HL-60 (cell line): ENCODE measurements around the gene IGSF8.
"Not testable (repeated sequence)": the region's sequence is repeated elsewhere in the genome, so short reads cannot be mapped to it uniquely, and the experiment has no call there.

Experiments used
- DNase-seq, 2 experiments: peaks; one replicate each; pipeline ENCODE4 v3.0.0-alpha.2; 2010 to 2020; ENCODE audit warnings: low read depth in 1 of 2, low spot score in 1 of 2
- H3K27ac ChIP-seq: fragments of 250-450 bp; sonication (Bioruptor Pico); replicated peaks from 2 replicates; pipeline ENCODE4 v1.5.1; 2020; ENCODE audit warnings: mild to moderate bottlenecking, moderate library complexity
- H3K27me3 ChIP-seq: fragments of 250-450 bp; sonication (Bioruptor Pico); 2 replicates; pipeline ENCODE4 v1.5.1; 2021; ENCODE audit warnings: mild to moderate bottlenecking, moderate library complexity; ENCODE audit not compliant: insufficient read depth, poor library complexity, severe bottlenecking
- H3K4me3 ChIP-seq: replicated peaks from 2 replicates; pipeline ENCODE4 v1.5.1; 2011; ENCODE audit warnings: mild to moderate bottlenecking, control low read depth, low read length; ENCODE audit not compliant: insufficient read depth
- GABPA ChIP-seq: IDR thresholded peaks from 2 replicates; pipeline ENCODE4 v1.6.1; 2012; ENCODE audit warnings: low read depth
- POLR2AphosphoS5 ChIP-seq: IDR thresholded peaks from 2 replicates; pipeline ENCODE4 v1.6.1; 2012; ENCODE audit warnings: low read depth
- SPI1 ChIP-seq: IDR thresholded peaks from 2 replicates; pipeline ENCODE4 v1.6.1; 2012; ENCODE audit warnings: low read depth, mild to moderate bottlenecking, borderline replicate concordance
- TF ChIP-seq, protein P1 (sequence below): IDR thresholded peaks from one replicate; pipeline ENCODE4 v1.5.1; 2011; ENCODE audit warnings: low read length, control low read depth, inconsistent platforms; ENCODE audit not compliant: insufficient read depth
- TF ChIP-seq, protein P2 (sequence below): IDR thresholded peaks from 2 replicates; pipeline ENCODE4 v1.6.1; 2012; ENCODE audit warnings: low read depth; ENCODE audit not compliant: insufficient replicate concordance

The IGSF8 gene

DNA sequence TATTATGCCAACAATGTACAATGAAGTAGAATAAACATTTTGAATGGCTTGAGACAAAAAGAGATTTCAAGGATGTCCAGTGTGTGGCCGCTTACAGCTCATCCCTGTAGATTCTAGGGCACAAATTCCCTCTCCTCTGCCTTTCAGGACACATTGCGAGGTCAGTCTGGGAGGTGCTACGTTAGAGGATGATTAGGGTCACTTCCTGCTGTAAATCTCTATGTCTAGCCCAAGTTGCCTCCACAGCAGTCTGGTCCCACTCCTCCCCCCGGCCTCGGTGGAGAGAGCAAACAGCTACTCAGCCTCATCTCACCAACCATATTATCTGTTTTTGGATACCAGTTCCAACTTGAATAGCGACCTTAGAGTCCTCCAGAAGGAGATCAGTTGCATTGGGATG, 45.5 kb downstream of the IGSF8 start:
- Histone ChIP-seq H3K27ac (no peak overlapping the region), H3K4me3 (no peak overlapping the region), H3K27me3 (peaks cover 15% of the 10 kb centered on the region)
- DNase-seq = no peak
- TF ChIP-seq SPI1 = no peak
- no peak for TF ChIP-seq GABPA
- no peak for TF ChIP-seq POLR2AphosphoS5
- TF ChIP-seq, protein P1, sequence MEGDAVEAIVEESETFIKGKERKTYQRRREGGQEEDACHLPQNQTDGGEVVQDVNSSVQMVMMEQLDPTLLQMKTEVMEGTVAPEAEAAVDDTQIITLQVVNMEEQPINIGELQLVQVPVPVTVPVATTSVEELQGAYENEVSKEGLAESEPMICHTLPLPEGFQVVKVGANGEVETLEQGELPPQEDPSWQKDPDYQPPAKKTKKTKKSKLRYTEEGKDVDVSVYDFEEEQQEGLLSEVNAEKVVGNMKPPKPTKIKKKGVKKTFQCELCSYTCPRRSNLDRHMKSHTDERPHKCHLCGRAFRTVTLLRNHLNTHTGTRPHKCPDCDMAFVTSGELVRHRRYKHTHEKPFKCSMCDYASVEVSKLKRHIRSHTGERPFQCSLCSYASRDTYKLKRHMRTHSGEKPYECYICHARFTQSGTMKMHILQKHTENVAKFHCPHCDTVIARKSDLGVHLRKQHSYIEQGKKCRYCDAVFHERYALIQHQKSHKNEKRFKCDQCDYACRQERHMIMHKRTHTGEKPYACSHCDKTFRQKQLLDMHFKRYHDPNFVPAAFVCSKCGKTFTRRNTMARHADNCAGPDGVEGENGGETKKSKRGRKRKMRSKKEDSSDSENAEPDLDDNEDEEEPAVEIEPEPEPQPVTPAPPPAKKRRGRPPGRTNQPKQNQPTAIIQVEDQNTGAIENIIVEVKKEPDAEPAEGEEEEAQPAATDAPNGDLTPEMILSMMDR = no peak
- TF ChIP-seq, protein P2, sequence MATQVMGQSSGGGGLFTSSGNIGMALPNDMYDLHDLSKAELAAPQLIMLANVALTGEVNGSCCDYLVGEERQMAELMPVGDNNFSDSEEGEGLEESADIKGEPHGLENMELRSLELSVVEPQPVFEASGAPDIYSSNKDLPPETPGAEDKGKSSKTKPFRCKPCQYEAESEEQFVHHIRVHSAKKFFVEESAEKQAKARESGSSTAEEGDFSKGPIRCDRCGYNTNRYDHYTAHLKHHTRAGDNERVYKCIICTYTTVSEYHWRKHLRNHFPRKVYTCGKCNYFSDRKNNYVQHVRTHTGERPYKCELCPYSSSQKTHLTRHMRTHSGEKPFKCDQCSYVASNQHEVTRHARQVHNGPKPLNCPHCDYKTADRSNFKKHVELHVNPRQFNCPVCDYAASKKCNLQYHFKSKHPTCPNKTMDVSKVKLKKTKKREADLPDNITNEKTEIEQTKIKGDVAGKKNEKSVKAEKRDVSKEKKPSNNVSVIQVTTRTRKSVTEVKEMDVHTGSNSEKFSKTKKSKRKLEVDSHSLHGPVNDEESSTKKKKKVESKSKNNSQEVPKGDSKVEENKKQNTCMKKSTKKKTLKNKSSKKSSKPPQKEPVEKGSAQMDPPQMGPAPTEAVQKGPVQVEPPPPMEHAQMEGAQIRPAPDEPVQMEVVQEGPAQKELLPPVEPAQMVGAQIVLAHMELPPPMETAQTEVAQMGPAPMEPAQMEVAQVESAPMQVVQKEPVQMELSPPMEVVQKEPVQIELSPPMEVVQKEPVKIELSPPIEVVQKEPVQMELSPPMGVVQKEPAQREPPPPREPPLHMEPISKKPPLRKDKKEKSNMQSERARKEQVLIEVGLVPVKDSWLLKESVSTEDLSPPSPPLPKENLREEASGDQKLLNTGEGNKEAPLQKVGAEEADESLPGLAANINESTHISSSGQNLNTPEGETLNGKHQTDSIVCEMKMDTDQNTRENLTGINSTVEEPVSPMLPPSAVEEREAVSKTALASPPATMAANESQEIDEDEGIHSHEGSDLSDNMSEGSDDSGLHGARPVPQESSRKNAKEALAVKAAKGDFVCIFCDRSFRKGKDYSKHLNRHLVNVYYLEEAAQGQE = no peak

DNA sequence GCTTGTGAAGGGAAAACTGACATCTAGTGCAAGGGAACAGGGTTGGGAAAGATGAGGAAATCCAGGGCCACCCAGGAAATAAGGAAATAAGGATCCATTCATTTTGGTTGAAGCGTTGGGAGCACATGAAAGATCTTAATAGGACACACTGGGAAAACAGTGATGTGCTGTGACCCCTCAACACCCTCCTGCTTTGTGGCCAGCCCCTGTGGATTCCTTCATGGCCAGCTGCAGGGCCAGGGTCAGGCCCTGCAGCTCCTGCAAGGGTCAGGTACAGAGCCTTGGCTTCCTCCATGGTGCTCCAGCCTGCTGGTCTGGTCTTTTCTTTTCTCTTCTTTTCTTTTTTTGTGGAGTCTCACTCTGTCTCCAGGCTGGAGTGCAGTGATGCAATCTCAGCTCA, 47.8 kb downstream of the IGSF8 start:
- H3K27me3 ChIP-seq = peaks cover 16% of the 10 kb centered on the region
- H3K27ac ChIP-seq = no peak overlapping the region
- no peak for DNase-seq
- TF ChIP-seq, protein P2 = no peak
- TF ChIP-seq, protein P1 = no peak
- TF ChIP-seq SPI1 (no peak), POLR2AphosphoS5 (no peak), GABPA (no peak)
- no peak overlapping the region for H3K4me3 ChIP-seq

DNA sequence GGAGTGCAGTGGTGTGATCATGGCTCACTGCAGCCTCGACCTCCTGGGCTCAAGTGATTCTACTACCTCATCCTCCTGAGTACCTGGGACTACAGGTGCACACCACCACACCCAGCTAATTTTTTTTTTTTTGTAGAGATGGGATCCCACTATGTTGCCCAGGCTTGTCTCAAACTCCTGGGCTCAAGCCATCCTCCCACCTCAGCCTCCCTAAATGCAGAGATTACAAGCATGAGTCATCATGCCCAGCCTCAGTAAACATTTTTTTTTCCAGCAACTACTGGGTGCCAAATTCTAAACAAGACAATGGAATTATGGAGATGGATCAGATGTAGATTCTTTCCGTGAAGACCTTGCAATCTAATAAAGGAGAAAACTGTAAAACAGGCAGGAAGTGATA, 48.2 kb downstream of the IGSF8 start:
- H3K27ac ChIP-seq, DNase-seq, H3K4me3 ChIP-seq: not testable (repeated sequence)
- peaks cover 17% of the 10 kb centered on the region for H3K27me3 ChIP-seq

DNA sequence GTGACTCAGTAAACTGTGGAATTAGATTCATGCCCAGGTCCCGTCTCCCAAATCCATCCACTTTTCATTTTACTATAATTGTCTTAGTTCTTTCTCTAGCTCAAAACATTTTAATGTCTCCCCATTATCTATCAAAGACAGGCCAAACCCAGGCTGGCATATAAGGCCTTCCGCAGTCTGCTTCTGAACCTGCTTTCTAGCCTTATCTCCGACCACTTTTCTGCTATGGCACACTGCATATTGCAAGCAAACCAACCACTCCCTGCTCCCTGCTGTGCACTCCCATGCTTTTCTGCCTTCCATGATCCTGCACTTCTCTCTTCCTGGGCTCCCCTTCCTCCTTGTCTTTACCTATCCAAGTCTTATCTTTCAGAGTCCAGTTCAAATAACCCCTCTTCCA, 49.3 kb downstream of the IGSF8 start:
- no peak overlapping the region for H3K4me3 ChIP-seq
- TF ChIP-seq, protein P2 = no peak
- TF ChIP-seq POLR2AphosphoS5 (no peak), SPI1 (no peak)
- TF ChIP-seq, protein P1 = no peak
- peaks cover 16% of the 10 kb centered on the region for H3K27me3 ChIP-seq
- no peak overlapping the region for H3K27ac ChIP-seq
- no peak for DNase-seq
